Measurements from ENCODE around the gene PTGES3L. TPM values are rescaled to one million over a fixed set of nuclear protein-coding genes. Genes with fewer than 3 reads are reported as not detected.
A peak's percentile ranks its signal among the peaks of the same experiment; 100 is the strongest.
"Not testable (repeated sequence)": the region's sequence is repeated elsewhere in the genome, so short reads cannot be mapped to it uniquely, and the experiment has no call there.

Gene PTGES3L
- total and polyA plus RNA-seq, 7 experiments from 2014 or later: 0.69 to 0.94 TPM; not detected in 5

DNA sequence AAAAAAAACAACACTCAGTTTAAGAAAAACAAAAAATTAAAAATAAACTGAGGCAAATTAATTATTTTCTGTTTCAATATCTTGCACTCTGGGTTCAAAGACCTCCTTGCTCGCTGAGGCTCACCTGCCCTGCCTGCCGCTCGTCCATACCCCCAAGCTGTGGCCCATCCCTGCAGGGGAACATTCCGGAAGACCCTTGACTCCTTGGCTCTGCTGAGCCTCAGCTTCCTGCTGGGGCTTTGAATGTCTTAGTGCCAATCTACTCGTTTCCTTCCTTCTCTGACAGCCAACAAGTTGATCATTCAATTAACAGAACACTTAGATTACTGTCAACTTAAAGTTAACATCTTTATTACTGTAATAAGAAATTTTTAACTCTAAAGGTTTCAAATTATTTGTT is 55.0 kb downstream of the PTGES3L start:
- Mint-ChIP-seq H3K9me3 (no peaks in the 10 kb centered on the region), H3K36me3 (peaks cover 0 to 4% (median 0%) of the 10 kb centered on the region in 5 donors), H3K27ac (peak overlapping the region in 1 of 9 donors; percentile 31), H3K27me3 (peaks cover 0 to 25% (median 0%) of the 10 kb centered on the region in 5 donors), H3K4me1 (peaks cover 0 to 15% (median 4%) of the 10 kb centered on the region in 7 donors), H3K4me3 (no peak overlapping the region)
- ChIA-PET POLR2A (no interaction called here), CTCF (no interaction called here)
- DNase-seq (no peak), ATAC-seq (no peak)
- no peaks in the 10 kb centered on the region for H3K4me1 ChIP-seq (ENCODE audit: control insufficient read depth in 2 of 2, insufficient read depth in 2 of 2, low read length in 2 of 2)
- H3K9me3 ChIP-seq (ENCODE audit: control insufficient read depth in 2 of 3, low read length in 3 of 3): no peaks in the 10 kb centered on the region
- no peak overlapping the region for H3K4me3 ChIP-seq (ENCODE audit: low read length)
- no peaks in the 10 kb centered on the region for H3K36me3 ChIP-seq (ENCODE audit: control insufficient read depth in 2 of 3, insufficient read depth in 3 of 3, low read length in 3 of 3)
- H3K27me3 ChIP-seq (ENCODE audit: control insufficient read depth in 2 of 2, insufficient read depth in 2 of 2, low read length in 2 of 2): no peaks in the 10 kb centered on the region
- intact Hi-C loops (cut with micrococcal nuclease): no loop called here
- H3K27ac ChIP-seq (ENCODE audit: low read depth, low read length): no peak overlapping the region

DNA sequence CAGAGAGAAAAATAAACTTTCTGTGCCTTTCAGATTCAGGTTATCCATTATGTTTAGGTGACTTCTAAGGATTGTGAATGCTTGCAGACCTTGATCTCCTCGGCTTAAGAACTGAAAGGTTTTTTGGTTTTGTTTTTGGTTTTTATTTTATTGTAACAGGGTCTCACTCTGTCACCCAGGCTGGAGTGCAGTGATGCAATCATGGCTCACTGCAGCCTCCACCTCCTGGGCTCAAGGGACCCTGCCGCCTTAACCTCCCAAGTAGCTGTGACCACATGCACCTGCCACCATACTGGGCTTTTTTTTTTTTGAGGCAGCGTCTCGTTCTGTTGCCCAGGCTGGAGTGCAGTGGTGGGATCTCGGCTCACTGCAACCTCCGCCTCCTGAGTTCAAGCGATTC is 56.4 kb downstream of the PTGES3L start:
- H3K9me3 ChIP-seq (ENCODE audit: control insufficient read depth in 2 of 3, low read length in 3 of 3); ATAC-seq; POLR2A ChIA-PET; DNase-seq; intact Hi-C loops (cut with micrococcal nuclease); H3K4me3 ChIP-seq (ENCODE audit: low read length); H3K36me3 ChIP-seq (ENCODE audit: control insufficient read depth in 2 of 3, insufficient read depth in 3 of 3, low read length in 3 of 3); H3K36me3 Mint-ChIP-seq; H3K9me3 Mint-ChIP-seq; H3K4me3 Mint-ChIP-seq; H3K27ac Mint-ChIP-seq; H3K4me1 ChIP-seq (ENCODE audit: control insufficient read depth in 2 of 2, insufficient read depth in 2 of 2, low read length in 2 of 2); H3K27me3 ChIP-seq (ENCODE audit: control insufficient read depth in 2 of 2, insufficient read depth in 2 of 2, low read length in 2 of 2); H3K4me1 Mint-ChIP-seq; H3K27ac ChIP-seq (ENCODE audit: low read depth, low read length); CTCF ChIA-PET: not testable (repeated sequence)
- H3K27me3 Mint-ChIP-seq: peaks cover 0 to 26% (median 0%) of the 10 kb centered on the region in 5 donors

DNA sequence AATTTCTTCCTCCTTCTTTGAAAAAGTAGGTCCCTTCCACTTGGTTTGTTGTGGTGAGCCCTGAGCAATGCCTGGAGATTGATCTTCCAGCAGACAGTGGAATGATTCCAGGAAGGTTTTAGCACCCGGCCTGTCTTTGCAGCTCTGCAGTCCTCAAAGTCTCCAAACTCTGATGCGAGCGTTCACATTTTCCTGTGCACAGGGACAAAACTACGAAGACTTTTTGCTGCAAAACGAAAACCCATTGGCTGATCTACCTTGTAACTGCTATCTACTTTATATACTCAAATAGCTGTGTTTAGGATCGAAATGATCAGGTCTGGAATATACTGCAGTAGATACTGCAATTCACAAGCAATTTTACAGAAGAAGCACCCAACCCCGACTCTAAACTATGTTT is 57.6 kb downstream of the PTGES3L start:
- no peaks in the 10 kb centered on the region for H3K9me3 Mint-ChIP-seq
- Histone ChIP-seq H3K27ac (ENCODE audit: low read depth, low read length) (no peak overlapping the region), H3K9me3 (ENCODE audit: control insufficient read depth in 2 of 3, low read length in 3 of 3) (no peaks in the 10 kb centered on the region), H3K4me3 (ENCODE audit: low read length) (no peak overlapping the region), H3K36me3 (ENCODE audit: control insufficient read depth in 2 of 3, insufficient read depth in 3 of 3, low read length in 3 of 3) (no peaks in the 10 kb centered on the region), H3K4me1 (ENCODE audit: control insufficient read depth in 2 of 2, insufficient read depth in 2 of 2, low read length in 2 of 2) (no peaks in the 10 kb centered on the region), H3K27me3 (ENCODE audit: control insufficient read depth in 2 of 2, insufficient read depth in 2 of 2, low read length in 2 of 2) (no peaks in the 10 kb centered on the region)
- H3K36me3 Mint-ChIP-seq: no peaks in the 10 kb centered on the region
- intact Hi-C loops (cut with micrococcal nuclease): no loop called here
- H3K27me3 Mint-ChIP-seq: peaks cover 0 to 29% (median 0%) of the 10 kb centered on the region in 5 donors
- peaks cover 0 to 5% (median 4%) of the 10 kb centered on the region in 7 donors for H3K4me1 Mint-ChIP-seq
- ChIA-PET POLR2A (no interaction called here), CTCF (no interaction called here)
- no peak overlapping the region for H3K4me3 Mint-ChIP-seq
- H3K27ac Mint-ChIP-seq: no peak overlapping the region
- DNase-seq (no peak), ATAC-seq (no peak)

DNA sequence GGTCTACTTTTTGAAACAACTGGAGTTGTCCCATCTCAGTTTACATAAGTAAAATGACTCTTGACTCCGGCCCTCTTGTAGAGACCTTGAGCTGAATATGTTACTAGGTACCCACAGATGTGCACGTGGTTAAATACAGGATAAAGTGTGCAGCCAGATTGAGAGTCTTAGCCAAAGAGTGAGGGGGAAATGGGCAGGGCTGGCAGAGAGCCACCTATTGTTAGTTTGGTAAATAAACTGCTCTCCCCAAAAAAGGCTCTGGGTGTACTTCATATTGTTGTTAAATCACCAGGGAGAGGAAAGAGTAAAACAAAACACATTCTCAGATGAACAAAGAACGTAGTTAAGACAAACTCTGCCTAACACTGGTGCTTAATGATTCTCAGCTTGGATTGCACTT is 59.0 kb downstream of the PTGES3L start:
- no peak overlapping the region for H3K27ac Mint-ChIP-seq
- Histone ChIP-seq H3K9me3 (ENCODE audit: control insufficient read depth in 2 of 3, low read length in 3 of 3) (no peaks in the 10 kb centered on the region), H3K27me3 (ENCODE audit: control insufficient read depth in 2 of 2, insufficient read depth in 2 of 2, low read length in 2 of 2) (no peaks in the 10 kb centered on the region), H3K4me1 (ENCODE audit: control insufficient read depth in 2 of 2, insufficient read depth in 2 of 2, low read length in 2 of 2) (no peaks in the 10 kb centered on the region), H3K36me3 (ENCODE audit: control insufficient read depth in 2 of 3, insufficient read depth in 3 of 3, low read length in 3 of 3) (no peaks in the 10 kb centered on the region), H3K27ac (ENCODE audit: low read depth, low read length) (no peak overlapping the region), H3K4me3 (ENCODE audit: low read length) (no peak overlapping the region)
- intact Hi-C loops (cut with micrococcal nuclease): no loop called here
- H3K4me1 Mint-ChIP-seq: peaks cover 0 to 5% (median 4%) of the 10 kb centered on the region in 7 donors
- no peaks in the 10 kb centered on the region for H3K36me3 Mint-ChIP-seq
- H3K27me3 Mint-ChIP-seq: peaks cover 0 to 29% (median 0%) of the 10 kb centered on the region in 5 donors
- H3K9me3 Mint-ChIP-seq: no peaks in the 10 kb centered on the region
- no peak for ATAC-seq
- ChIA-PET POLR2A (interaction anchor here (0.5 to 0.6 kb wide), 2 partner anchors 12 to 326 kb away, joined by 3 read pairs; no protein-coding TSS in a partner anchor), CTCF (no interaction called here)
- DNase-seq: no peak
- no peak overlapping the region for H3K4me3 Mint-ChIP-seq

DNA sequence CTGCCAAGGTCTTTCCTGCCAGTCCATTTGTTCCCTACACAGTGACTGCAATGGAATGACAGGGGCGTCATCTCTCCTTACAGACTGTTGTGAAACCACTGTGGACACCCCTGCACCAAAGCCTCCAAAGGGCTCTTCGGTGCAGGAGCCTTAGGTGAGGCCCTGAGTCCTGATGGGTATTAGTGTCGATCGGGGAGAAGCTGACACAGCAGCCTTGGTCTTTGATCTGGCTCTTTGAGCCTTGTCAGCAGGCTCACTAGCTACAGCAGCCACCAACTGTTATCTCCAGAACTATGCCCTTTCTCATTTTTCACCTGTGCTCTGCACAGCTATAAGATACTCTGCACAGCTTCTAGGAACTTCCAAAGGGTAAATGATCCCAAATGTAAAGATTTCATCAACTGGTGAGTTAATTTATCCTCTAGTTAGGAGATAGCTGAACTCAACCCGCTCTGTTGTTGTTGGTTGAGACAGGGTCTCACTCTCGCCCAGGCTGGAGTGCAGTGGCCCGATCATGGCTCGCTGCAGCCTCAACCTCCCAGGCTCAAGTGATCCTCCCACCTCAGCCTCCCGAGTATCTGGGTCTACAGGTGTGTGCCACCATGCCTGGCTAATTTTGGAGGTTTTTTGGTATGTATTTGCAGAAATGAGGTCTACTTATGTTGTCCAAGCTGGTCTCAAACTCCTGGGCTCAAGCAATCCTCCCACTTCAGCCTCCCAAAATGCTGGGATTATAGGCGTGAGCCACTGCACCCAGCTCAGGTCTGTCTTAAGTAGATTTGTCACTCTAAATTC is 59.6 kb downstream of the PTGES3L start:
- Mint-ChIP-seq H3K4me3 (no peak overlapping the region), H3K27ac (no peak overlapping the region), H3K4me1 (peaks cover 0 to 5% (median 4%) of the 10 kb centered on the region in 7 donors), H3K9me3 (no peaks in the 10 kb centered on the region), H3K36me3 (no peaks in the 10 kb centered on the region), H3K27me3 (peaks cover 0 to 29% (median 0%) of the 10 kb centered on the region in 5 donors)
- ATAC-seq (no peak), DNase-seq (no peak)
- H3K27me3 ChIP-seq (ENCODE audit: control insufficient read depth in 2 of 2, insufficient read depth in 2 of 2, low read length in 2 of 2): no peaks in the 10 kb centered on the region
- POLR2A ChIA-PET: interaction anchor here (0.5 to 0.6 kb wide), 2 partner anchors 13 to 325 kb away, joined by 3 read pairs; no protein-coding TSS in a partner anchor
- CTCF ChIA-PET: no interaction called here
- H3K27ac ChIP-seq (ENCODE audit: low read depth, low read length): no peak overlapping the region
- H3K9me3 ChIP-seq (ENCODE audit: control insufficient read depth in 2 of 3, low read length in 3 of 3): no peaks in the 10 kb centered on the region
- no peaks in the 10 kb centered on the region for H3K4me1 ChIP-seq (ENCODE audit: control insufficient read depth in 2 of 2, insufficient read depth in 2 of 2, low read length in 2 of 2)
- H3K4me3 ChIP-seq (ENCODE audit: low read length): no peak overlapping the region
- intact Hi-C loops (cut with micrococcal nuclease): no loop called here
- no peaks in the 10 kb centered on the region for H3K36me3 ChIP-seq (ENCODE audit: control insufficient read depth in 2 of 3, insufficient read depth in 3 of 3, low read length in 3 of 3)

DNA sequence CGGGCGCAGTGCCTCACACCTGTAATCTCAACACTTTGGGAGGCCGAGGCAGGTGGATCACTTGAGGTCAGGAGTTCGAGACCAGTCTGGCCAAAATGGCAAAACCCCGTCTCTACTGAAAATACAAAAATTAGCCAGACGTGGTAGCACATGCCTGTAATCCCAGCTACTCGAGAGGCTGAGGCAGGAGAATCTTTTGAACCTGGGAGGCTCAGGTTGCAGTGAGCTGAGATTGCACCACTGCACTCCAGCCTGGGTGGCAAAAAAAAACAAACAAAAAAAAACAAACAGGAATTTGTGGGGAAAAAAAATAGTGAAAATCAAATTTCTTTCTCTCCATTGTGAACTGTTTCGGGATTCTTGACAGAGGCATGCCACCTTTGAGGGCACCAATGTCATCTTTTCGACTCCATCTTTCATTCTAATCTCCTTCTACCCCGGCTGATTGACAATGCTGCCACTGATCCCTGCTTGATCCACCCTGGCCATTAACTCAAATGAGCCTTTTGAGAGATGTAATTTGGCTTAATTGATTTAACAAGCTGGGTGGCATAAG is 60.3 kb downstream of the PTGES3L start:
- H3K36me3 ChIP-seq (ENCODE audit: control insufficient read depth in 2 of 3, insufficient read depth in 3 of 3, low read length in 3 of 3); H3K36me3 Mint-ChIP-seq; POLR2A ChIA-PET; DNase-seq; intact Hi-C loops (cut with micrococcal nuclease); H3K4me3 ChIP-seq (ENCODE audit: low read length); H3K27ac ChIP-seq (ENCODE audit: low read depth, low read length); H3K4me3 Mint-ChIP-seq; H3K4me1 ChIP-seq (ENCODE audit: control insufficient read depth in 2 of 2, insufficient read depth in 2 of 2, low read length in 2 of 2); H3K27ac Mint-ChIP-seq; ATAC-seq; H3K9me3 Mint-ChIP-seq; H3K27me3 ChIP-seq (ENCODE audit: control insufficient read depth in 2 of 2, insufficient read depth in 2 of 2, low read length in 2 of 2); H3K9me3 ChIP-seq (ENCODE audit: control insufficient read depth in 2 of 3, low read length in 3 of 3); H3K4me1 Mint-ChIP-seq: not testable (repeated sequence)
- H3K27me3 Mint-ChIP-seq: peaks cover 0 to 28% (median 0%) of the 10 kb centered on the region in 5 donors
- CTCF ChIA-PET: interaction anchor here (0.5 kb wide), 1 partner anchor 67 kb away, joined by 3 read pairs; no protein-coding TSS in a partner anchor

Data from naive thymus-derived CD4-positive, alpha-beta T cell (primary cell).